ENCODE results near the gene MICB.
"Not testable (repeated sequence)": the region's sequence is repeated elsewhere in the genome, so short reads cannot be mapped to it uniquely, and the experiment has no call there.

Gene MICB

GRCh38 chr6:31497531-31498476, at the start of gene MICB:
TSS of gene MICB (plus strand) at chr6:31498145. CDS start at chr6:31498194, 49 bp downstream.
- Mint-ChIP-seq H3K4me1 (peaks cover 72% of the 10 kb centered on the region), H3K27ac (peak within 1 kb of the TSS; percentile 88), H3K4me3 (peak within 1 kb of the TSS; percentile 78), H3K9me3 (no peaks in the 10 kb centered on the region), H3K36me3 (peaks cover 24% of the 10 kb centered on the region)
- DNase-seq (ENCODE audit: low spot score in 2 of 2) (peak; percentile 65 to 91), ATAC-seq (peak; percentile 77)

GRCh38 chr6:31450751-31451150, 47.2 kb upstream of the MICB start:
- DNase-seq (ENCODE audit: low spot score in 2 of 2) (no peak), ATAC-seq (no peak)
- H3K4me1 Mint-ChIP-seq = no peaks in the 10 kb centered on the region
- H3K36me3 Mint-ChIP-seq = peaks cover 5% of the 10 kb centered on the region
- H3K9me3 Mint-ChIP-seq = peaks cover 4% of the 10 kb centered on the region
- no peak overlapping the region for H3K4me3 Mint-ChIP-seq
- no peak overlapping the region for H3K27ac Mint-ChIP-seq

- Mint-ChIP-seq H3K4me3 (no peak overlapping the region), H3K36me3 (peaks cover 5% of the 10 kb centered on the region), H3K27ac (no peak overlapping the region), H3K4me1 (no peaks in the 10 kb centered on the region), H3K9me3 (peaks cover 4% of the 10 kb centered on the region)
- ATAC-seq = no peak
- DNase-seq (ENCODE audit: low spot score in 2 of 2) = no peak
Measured at GRCh38 chr6:31452859-31453258, 45.1 kb upstream of the MICB start.

GRCh38 chr6:31453259-31453658, 44.7 kb upstream of the MICB start:
- no peak for DNase-seq (ENCODE audit: low spot score in 2 of 2)
- peaks cover 5% of the 10 kb centered on the region for H3K36me3 Mint-ChIP-seq
- ATAC-seq = no peak
- no peak overlapping the region for H3K27ac Mint-ChIP-seq
- peaks cover 4% of the 10 kb centered on the region for H3K9me3 Mint-ChIP-seq
- H3K4me3 Mint-ChIP-seq = no peak overlapping the region
- H3K4me1 Mint-ChIP-seq = no peaks in the 10 kb centered on the region

GRCh38 chr6:31459864-31460263, 38.1 kb upstream of the MICB start:
- Mint-ChIP-seq H3K36me3 (peaks cover 31% of the 10 kb centered on the region), H3K4me1 (peaks cover 23% of the 10 kb centered on the region)
- not testable (repeated sequence) for H3K27ac Mint-ChIP-seq; ATAC-seq; H3K4me3 Mint-ChIP-seq; H3K9me3 Mint-ChIP-seq; DNase-seq (ENCODE audit: low spot score in 2 of 2)

DNA sequence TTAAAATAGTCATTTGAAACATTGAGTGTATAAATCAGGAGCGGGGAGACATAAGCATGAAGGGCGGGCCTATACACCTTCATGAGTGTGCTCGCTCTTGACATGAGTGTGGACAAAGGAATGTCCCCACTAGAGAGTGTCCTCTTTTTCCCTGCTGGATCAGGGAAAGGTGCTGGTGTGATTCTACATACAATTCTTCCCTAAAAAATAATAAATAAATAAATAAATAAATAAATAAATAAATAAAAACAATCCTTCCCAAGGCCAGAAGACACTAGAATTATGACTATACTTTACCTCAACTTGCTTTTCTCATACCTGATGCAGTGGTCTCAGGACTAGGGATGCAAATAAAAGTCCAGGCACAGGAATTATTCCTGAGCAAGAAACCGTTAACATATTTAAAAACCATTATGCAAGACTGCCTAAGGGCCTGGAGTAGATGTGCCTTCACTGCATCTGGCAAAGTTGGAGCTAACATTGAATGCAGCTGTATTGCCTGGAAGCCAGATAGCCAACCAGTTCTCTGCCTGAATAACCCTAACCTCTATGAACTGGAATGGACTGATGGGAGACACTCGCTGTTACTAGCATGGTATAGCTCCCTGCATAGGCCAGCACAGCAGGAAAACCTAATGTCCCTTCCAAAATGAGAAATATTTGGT, 37.5 kb upstream of the MICB start:
- H3K4me1 Mint-ChIP-seq = peaks cover 30% of the 10 kb centered on the region
- H3K27ac Mint-ChIP-seq = no peak overlapping the region
- no peak overlapping the region for H3K4me3 Mint-ChIP-seq
- ATAC-seq (no peak), DNase-seq (ENCODE audit: low spot score in 2 of 2) (no peak)
- peaks cover 37% of the 10 kb centered on the region for H3K36me3 Mint-ChIP-seq
- H3K9me3 Mint-ChIP-seq = no peaks in the 10 kb centered on the region

DNA sequence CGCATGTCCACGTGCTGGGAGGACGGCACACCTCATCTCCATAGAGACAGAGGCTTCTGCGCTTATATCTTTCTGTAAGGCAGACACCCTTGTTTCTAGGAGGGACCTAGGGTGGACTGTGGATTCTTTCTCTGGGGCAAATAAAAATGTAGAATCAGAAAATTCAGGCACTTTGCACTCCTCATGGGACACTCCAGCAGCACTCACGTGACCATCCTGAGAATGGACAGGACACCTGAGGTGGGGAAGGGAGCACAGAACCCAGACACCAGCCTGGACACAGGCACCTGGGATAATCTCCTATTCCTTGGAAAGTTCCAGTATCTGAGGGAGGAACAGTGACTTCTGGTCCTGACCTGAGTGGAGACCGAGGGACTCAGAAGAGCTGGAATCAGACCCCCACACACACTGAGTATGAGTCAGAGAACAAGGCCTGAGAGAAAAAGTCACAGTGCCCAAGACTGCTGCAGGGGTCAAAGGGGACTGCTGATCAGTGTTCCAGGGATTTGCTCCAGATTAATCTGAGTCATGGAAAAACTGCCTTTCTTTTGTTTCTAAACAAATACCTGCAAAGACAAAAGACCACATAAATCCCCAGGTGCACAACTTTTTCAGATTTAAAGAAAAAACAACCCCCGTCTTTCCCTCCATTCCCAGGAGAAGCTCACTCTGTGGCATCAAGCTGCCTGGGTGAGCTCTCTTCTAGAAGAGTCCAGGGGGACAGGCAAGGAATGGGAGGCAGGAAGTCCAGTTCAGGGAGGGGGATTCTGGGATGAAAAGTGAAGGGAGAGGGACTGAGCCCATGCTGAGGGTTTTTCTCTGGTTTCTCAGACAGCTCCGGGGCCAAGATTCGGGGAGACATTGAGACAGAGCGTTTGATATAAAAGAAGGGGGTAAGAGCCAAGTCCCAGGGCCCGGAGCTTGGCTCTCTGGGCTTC, 35.6 kb upstream of the MICB start:
- DNase-seq (ENCODE audit: low spot score in 2 of 2) (no peak), ATAC-seq (peak; percentile 43)
- Mint-ChIP-seq H3K36me3 (peaks cover 55% of the 10 kb centered on the region), H3K4me1 (peaks cover 48% of the 10 kb centered on the region), H3K4me3 (peak overlapping the region; percentile 100), H3K9me3 (no peaks in the 10 kb centered on the region), H3K27ac (peak overlapping the region; percentile 100)

- H3K27ac Mint-ChIP-seq = peak overlapping the region; percentile 100
- peak; percentile 94 for ATAC-seq
- H3K9me3 Mint-ChIP-seq = no peaks in the 10 kb centered on the region
- H3K4me1 Mint-ChIP-seq = peaks cover 57% of the 10 kb centered on the region
- DNase-seq (ENCODE audit: low spot score in 2 of 2) = peak; percentile 85 to 98
- H3K36me3 Mint-ChIP-seq = peaks cover 64% of the 10 kb centered on the region
- H3K4me3 Mint-ChIP-seq = peak overlapping the region; percentile 100
Measured at GRCh38 chr6:31462964-31463870, 34.7 kb upstream of the MICB start.

GRCh38 chr6:31464252-31465184, 33.4 kb upstream of the MICB start:
- Mint-ChIP-seq H3K27ac (peak overlapping the region; percentile 100), H3K4me3 (peak overlapping the region; percentile 100), H3K36me3 (peaks cover 74% of the 10 kb centered on the region), H3K4me1 (peaks cover 70% of the 10 kb centered on the region), H3K9me3 (no peaks in the 10 kb centered on the region)
- DNase-seq (ENCODE audit: low spot score in 2 of 2) (no peak), ATAC-seq (no peak)

- Mint-ChIP-seq H3K9me3 (no peaks in the 10 kb centered on the region), H3K4me1 (peaks cover 76% of the 10 kb centered on the region), H3K4me3 (peak overlapping the region; percentile 100), H3K27ac (peak overlapping the region; percentile 100), H3K36me3 (peaks cover 78% of the 10 kb centered on the region)
- ATAC-seq = peak; percentile 4
- no peak for DNase-seq (ENCODE audit: low spot score in 2 of 2)
Measured at GRCh38 chr6:31465185-31465536, 32.8 kb upstream of the MICB start.

GRCh38 chr6:31465718-31466117, 32.2 kb upstream of the MICB start:
- peaks cover 82% of the 10 kb centered on the region for H3K4me1 Mint-ChIP-seq
- peaks cover 78% of the 10 kb centered on the region for H3K36me3 Mint-ChIP-seq
- ATAC-seq (no peak), DNase-seq (ENCODE audit: low spot score in 2 of 2) (no peak)
- peak overlapping the region; percentile 100 for H3K27ac Mint-ChIP-seq
- H3K4me3 Mint-ChIP-seq = peak overlapping the region; percentile 100
- no peaks in the 10 kb centered on the region for H3K9me3 Mint-ChIP-seq

- DNase-seq (ENCODE audit: low spot score in 2 of 2) (no peak), ATAC-seq (no peak)
- H3K4me1 Mint-ChIP-seq = peaks cover 89% of the 10 kb centered on the region
- peaks cover 85% of the 10 kb centered on the region for H3K36me3 Mint-ChIP-seq
- peak overlapping the region; percentile 100 for H3K4me3 Mint-ChIP-seq
- no peaks in the 10 kb centered on the region for H3K9me3 Mint-ChIP-seq
- peak overlapping the region; percentile 100 for H3K27ac Mint-ChIP-seq
Measured at GRCh38 chr6:31466466-31466865, 31.5 kb upstream of the MICB start.

DNA sequence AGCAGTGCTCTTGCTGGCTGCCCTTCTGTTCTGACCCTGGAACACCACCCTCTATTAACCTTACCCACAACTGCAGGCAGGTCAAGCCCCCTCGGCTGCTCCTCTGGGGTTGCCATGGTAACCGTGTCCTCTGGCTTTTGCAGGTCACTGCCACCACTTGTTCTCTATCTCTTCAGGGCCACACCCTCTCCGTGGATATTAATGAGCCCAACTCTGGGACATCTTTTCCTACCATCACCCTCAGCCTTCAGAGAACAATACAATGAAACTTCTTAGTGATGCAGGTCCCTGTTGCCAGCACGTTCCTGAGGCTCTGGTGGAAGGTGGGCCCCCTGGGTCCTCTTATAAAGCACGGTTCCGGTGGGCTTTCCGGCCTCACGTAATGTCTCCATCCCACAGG, 30.8 kb upstream of the MICB start:
- Mint-ChIP-seq H3K4me3 (peak overlapping the region; percentile 100), H3K4me1 (peaks cover 90% of the 10 kb centered on the region)

More for the DNA sequence above, 30.8 kb upstream of the MICB start:
- ATAC-seq (no peak), DNase-seq (ENCODE audit: low spot score in 2 of 2) (no peak)
- Mint-ChIP-seq H3K36me3 (peaks cover 86% of the 10 kb centered on the region), H3K27ac (peak overlapping the region; percentile 100), H3K9me3 (no peaks in the 10 kb centered on the region)
